GM21367 (cell line): Measurements from ENCODE around the gene SOBP.

Source experiments
- ATAC-seq: cut with Tn5 transposase; IDR thresholded peaks from one replicate; pipeline ENCODE4 v1.9.1; 2021; ENCODE audit not compliant: unreplicated experiment

The SOBP gene

DNA sequence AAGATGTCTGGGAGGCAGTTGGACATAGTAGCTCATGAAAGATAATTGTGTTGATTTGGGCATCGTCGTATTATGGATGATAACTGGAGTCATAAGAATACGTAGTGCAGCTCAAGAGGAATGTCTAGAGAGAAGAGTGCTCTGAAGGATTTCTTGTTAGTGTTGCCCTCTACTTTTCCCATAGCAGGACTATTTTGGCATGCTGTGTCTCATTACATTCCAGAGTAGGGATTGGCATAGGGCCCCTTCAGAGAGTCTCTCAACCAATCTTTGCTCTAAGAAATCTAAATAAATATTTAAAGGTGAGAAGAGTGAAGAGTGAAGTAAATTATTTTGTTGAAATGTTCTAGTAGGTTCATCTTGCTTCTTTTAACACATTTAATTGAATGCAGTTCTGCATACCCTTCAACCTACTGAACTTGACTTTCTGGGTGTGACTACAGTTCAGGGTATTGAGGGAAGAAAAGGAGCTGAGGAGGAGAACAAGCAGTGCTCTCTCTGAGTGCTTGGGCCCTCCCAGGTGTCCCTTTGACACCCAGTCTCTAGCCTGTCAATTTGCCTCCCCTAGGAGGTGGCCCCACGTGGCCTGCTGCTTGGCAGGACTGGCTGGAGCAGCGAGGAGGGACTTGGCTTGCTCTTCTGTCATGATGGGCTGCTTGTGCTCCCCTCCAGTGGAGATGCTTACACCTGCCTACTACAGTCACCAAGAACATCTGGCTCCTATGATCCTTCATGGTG, 33.3 kb downstream of the SOBP start:
- ATAC-seq: no peak

DNA sequence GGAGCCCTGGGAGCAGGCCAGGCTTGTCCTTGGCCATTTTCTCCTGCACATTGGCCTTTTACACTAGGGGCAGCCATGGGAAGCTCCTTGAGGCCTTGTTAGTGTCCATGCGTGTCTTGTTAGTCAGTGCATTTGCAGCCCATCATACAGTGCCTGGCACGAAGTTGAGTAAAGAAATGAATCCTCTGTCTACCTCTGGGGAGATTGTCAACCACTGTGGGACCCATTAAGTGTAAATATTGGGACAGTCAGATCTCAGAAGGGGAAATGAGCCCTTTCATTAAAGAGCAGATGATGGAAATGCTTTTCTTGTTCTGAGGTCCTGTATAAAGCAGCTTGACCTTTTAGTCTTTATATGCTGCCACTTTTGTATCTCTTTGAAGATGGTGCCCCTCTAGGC, 33.9 kb downstream of the SOBP start:
- no peak for ATAC-seq

DNA sequence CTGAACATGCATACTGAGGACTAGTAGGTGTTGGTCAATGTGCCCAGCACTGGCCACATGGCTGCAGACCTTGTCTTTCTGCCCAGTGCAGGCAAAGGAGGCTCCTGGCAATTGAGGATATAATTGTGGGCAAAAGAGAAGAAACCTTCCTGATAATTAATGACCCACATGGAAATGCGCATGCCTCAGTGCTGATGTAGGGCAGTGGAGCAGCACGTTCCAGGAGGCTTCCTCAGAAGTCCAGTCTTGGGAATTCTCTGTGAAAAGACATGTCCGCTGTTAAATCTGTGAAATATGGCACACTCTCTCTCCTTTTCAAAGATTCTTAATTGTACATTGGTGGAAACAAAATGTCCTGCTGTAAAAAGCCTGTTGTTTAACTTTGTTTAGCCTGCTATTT, 34.7 kb downstream of the SOBP start:
- no peak for ATAC-seq

DNA sequence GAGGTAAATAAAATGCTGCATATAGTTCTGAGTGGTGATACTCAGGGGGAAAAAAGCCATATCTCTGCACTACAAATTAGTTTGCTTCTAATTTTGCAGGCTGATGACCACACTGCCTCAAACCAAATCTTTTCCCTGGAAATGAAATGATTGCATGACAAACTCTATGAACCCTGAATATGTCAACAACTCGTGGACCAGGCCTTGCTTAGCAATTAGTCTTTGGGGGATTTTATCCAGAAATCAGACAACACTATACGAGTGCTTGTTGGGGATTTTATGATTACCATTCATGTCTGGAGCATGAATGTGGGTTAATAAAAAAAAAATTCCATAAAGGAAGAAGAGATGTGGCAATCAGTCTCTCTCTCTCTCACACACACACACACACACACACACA, 42.0 kb downstream of the SOBP start:
- no peak for ATAC-seq

DNA sequence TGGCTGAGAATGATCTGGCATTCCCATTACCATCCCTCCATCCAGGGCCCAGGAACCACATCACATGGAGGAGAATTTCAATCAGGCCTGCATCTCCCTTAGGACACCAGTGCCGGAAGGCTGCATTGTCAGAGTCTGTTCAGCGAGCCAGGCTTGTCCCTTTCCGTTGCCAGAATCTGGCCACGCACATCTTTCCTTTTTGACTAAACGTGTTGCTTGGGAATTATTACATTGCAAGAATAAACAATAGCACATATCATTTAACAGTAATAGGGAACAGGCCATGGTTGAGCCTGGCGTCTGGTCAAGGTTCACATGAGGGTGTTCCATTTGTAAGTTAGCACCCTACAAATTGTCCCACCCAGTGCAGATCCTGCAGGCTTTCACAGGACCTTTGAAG, 42.8 kb downstream of the SOBP start:
- no peak for ATAC-seq

DNA sequence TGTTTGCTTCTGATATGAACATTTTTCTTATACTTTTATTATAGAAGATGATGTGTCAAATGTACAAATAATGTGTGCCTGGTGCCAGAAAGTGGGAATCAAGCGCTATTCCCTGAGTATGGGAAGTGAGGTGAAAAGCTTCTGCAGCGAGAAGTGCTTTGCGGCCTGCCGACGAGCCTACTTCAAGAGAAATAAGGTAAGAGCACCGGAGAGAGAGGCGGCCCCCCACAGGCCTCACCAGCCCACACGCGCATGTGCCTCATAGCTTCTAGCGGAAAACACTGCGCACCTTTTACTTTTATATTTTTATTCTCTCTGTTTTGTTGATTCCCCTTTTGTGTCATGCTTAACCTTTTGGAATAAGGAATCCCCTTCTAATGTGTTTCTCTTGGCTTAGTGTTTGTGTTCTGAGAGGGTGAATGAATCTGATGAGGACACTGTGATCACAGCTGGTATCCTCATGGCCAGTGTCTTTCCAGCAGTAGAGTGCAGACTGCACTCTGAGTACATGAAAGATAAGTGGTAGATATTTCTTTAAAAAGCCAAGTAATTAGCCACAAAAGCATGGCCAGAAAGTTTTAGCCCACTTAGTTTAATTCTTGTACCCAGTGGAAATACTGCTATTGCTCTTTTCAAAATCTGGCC, 43.6 kb downstream of the SOBP start:
- no peak for ATAC-seq

DNA sequence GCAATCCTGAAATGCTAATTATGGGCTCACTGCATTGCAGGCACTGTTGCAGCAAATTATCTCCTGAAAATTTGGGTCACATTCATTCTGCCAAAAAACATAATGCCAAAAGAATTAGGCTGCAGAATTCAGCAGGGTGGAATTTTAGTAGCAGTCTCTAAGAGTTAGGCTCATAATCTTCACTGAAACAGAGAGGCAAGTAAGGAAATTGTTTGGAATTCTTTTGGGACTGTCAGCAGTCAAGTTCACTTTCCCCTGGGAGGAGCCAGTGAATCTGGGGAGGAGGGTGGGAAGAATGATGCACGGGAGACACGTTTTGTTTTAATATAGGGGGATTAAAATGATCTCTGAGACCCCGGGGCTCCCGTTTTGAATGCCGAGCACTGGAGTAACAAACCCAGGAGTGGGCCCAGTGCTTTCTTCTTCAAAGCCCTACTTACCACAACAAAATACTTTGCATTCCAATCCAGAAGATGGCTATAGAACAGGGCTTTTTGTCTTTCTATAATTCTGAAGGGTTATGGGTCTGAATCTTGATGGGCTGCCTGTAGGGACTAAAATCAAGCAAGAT, 44.7 kb downstream of the SOBP start:
- ATAC-seq: no peak

DNA sequence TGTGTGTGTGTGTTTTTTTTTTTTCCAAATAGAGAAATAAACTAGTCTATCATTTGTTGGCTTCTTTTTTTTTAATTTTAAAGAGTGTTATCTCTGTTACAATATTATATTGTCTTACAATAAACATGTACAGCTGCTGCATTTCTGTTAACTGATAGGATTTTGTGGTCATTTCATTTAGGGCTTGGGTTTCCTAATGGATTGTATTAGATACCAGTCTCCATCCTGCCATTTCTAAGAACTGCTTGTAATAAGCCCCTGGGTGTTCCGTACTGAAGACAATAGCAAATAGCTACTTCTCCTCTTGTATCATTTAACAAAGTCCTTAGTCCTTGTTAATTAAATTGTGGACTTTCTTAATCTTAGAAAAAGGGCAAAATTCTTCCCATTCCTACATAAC, 45.7 kb downstream of the SOBP start:
- no peak for ATAC-seq

DNA sequence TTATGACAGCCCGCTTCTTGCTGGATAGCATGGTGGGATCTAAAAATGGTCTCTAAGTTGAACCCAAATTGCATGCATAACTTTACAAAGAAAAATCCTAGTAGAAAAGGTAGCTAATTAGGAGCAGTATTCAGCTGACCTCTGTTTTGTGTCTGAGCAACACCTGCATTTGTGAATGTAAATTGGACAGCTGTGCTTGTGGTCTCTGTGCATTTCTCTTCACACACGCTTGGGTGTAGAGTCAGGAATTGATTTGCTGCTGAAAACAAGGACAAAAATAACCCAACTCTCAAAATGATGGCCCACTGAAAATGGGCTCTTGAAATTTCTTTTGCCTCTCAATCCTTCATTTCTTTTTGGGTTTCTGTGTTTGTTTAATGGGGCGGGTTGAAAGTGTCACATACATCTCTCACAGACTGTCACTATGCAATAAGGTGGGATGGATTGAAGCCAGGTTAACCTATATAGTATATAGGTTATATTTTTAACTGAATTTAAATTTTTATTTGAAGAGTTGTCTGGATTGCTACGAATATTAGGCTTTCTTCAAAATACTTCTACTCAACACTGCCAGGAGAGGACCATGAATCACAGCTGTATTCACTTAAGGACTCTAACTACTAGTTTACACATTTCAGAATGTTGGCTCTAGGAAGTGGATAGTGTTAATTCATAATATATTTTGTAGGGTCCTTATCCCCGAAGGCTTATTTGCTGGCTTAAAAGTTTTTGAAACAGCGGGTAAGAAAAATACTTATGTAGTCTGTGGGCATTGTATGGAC, 46.5 kb downstream of the SOBP start:
- ATAC-seq: no peak

DNA sequence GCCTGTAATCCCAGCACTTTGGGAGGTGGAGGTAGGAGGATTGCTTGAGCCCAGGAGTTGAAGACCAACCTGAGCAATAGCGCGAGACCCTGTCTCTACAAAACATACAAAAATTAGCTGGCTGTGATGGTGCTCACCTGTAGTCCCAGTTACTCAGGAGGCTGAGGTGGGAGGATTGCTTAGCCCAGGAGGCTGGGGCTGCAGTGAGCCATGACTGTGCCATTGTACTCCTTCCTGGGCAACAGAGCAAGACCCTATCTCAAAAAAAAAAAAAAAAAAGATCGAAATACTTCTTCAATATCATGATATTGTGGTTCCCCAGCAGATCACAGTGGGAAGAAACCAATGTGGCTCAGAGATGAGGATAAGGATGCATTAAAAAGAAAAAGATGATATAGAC, 47.6 kb downstream of the SOBP start:
- ATAC-seq: no peak

DNA sequence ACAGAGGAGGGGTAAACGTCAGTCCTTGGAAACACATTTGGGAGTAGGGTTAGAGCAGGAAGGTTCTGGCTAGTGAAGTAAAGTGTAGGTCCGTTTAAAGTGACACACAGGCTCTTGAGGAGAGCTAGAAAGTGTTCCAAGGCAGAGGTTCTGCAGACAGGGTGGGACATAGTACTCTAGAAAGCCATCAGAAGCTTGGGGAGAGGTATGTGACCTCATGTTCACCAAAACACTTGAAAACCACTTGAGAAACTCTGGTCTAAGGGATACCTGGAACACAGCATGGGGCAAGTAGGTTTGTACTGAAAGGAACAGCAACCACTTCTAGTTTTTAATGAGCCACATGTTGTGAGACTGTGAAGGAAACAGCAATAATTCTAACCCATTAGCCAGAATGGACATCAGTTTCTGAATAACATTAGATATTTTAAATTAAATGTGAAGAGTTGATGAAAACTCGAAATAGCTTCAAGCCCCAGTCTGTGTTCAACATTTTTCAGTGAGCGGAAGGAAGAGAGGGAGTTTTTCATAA, 49.0 kb downstream of the SOBP start:
- ATAC-seq: no peak

DNA sequence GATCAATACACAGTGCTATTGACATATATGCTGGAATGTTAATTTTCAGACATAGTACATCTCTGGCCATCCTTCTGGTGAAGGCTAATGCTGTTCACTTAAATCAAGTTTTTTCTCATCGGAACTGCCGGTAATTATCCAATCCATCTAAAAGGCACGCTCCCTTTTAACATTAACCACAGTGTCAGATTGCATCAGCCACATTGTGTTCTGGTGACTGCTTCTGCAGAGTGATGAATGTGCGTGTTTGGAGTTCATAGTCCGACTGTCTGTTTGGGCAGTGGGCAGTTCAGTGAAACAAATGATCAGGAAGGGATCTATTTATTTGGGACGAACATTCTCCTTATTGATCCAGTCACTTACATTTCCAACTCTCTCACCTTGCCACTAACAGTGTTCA, 49.5 kb downstream of the SOBP start:
- no peak for ATAC-seq

DNA sequence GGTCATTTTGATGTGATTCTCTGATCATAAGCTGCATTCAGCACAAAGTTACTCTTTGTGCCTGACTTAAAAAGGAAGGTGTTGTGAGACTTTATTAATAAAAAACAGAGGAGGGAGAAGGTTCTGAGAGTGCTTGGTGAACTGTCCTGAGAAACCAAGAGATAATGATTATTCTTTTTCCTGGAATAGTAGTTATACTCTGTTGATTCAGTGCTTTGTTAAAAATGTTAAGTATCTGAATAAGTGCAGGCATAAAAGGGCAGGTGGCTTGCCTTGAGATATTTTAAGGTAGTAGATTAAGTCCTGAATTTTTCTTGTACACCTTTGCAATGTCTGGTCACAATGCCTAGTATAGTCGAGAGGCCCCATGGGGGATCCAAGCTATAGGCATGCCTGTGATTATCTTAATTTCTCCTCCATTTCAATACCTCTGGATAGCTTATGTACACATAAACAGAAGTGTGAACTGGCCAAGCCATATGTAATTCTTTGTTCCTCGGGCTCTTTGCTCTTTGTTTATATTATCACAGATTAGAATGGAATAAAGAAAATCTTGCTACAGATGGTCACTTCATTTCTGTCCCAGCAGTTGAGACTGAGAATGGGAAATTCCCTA, 50.0 kb downstream of the SOBP start:
- no peak for ATAC-seq

DNA sequence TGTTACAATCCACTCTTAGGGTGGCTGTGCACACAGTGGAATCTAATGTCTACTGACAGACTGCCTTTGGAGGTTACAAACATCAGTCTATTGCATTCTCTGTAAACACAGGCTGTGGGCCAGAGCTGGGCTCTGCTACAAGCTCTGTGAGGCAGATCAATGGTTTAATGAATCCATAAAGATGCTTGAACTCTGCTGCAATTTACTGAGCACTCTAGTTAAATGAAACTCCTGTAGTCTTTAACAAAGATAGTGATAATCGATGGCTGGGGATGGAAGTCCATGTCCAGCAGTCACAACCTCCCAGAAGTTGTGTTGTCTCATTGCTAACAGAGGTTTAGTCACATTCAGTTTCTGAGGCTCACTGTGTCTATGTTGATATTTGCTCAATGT, 50.5 kb downstream of the SOBP start:
- no peak for ATAC-seq

DNA sequence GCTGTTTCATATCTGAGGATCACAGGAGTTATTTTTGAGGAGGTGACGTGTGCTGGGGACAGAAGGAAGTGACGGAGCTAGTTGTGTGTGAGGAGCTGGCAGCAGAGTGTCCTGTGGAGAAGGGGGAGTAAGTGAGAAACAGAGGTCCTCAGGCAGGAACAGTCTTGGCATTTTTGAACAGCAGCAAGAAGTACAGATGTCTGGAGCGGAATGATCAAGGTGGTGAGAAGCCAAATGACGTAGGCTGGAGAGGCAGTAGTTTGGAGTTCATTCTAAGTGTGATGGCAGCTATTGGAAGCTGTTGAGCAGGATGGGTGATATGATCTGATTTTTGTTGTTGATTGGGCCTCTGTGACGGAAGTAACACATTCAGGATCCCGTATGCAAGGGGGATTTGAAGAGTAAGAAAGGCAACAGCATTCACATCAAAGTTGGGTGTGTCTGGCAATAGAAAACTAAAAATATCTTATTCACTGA, 52.3 kb downstream of the SOBP start:
- ATAC-seq: no peak

DNA sequence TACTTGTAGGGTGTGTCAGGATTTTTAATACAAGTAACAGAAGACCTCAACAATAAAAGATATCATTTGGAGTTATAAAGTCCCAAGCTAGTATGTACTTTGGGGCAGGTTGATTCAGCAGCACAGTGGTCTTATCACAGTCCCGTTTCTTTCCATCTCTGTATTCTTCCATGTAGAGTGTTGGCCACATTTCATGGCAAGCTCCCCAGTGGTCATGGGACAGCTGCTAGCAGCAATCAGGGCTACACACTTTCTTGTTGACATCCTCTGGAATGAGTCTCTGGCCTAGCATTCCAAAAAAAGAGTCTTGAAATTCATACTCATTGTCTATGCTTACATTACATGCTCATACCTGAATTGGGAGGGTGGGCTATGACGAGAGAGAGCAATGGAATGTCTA, 53.2 kb downstream of the SOBP start:
- ATAC-seq: no peak

DNA sequence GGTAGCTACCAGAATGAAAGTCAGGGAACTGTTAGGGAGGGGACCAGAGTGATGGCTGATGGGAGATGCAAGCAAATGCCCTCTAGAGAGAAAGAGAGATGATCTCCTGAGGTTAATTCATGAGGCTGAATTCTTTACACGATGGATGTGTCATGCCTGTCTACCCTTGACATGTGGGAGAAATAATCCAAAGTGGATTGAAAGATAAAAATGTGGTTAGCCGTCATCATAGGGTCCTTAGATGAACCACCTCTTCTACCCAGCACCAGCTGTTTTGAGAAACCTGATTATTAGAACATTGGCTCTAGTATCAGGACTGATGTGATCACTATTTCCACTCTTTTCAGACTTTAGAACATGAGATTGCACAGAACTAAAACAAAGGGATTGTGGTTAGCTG, 53.6 kb downstream of the SOBP start:
- no peak for ATAC-seq

DNA sequence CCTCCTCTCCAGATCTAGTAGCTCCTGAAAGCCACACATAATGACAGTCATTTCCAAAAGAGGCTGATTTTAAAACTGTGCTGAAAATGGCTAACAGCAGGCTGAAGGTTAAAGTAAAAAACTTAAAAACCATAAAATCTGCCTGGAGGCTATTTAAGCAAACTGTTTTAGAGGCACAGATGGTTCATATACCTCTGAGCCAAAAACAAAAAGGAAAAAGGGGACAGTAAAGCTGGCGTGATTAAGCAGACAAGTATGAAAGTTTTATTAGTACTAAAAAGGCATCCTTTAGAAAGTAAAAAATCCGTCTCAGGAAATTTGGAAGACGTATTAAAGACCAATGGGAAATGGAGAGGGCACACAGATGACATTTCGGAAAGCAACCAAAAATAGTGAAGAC, 55.8 kb downstream of the SOBP start:
- ATAC-seq: no peak

DNA sequence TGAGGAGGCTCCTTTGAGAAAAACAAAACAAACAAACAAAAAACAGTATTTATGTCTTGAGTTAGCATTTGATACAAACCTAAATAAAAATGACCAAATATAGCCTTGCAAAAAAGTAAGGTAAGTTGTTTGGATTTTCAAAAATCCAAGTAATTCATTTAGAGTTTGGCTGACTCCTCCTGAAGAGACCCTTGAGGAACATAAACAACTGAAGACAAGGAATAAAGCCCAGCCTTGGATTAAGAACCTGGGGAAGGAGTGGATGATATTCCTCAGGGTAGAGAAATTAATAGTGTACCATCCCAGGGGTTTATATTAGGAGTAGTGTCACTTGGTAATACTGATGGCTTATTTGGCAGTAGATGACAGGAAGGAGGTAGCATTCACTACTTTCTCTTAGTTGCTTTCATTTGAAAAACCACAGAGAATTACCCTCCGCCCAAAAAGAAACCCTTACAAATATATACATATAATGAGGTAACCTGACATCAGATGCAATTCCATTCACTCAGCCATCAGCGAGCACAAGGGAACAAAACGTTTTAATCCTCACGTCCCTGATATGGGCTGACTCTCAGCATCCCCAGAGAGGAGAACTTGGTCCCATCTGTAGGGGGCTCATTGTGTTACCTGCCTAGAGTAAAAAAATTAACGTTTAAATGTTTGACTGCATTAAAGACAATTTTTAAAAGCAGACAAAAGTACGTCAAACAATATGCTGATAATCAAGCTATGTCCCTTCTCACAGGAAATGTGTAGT, 57.0 kb downstream of the SOBP start:
- no peak for ATAC-seq

DNA sequence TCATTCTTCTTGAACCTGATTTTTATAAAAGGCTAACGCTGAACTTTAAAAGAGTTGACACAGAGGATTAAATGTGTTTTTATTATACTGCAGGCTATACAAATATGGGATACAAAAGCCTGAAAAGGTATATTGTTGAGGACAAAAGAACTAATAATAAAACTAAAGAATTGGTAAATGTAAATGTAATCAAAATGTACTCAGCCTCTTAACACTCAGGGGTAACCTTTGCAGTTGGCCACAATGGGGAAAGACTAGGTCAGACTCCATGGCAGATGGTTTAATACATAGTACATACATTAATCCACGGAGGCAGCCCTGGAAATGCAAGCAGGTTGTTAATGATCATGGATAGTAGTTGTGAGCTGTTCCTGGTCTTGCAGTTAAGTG, 57.5 kb downstream of the SOBP start:
- no peak for ATAC-seq
